Astrocyte (in vitro differentiated cells and primary cell): ENCODE results near the gene ZNF764.

ENCODE experiments used
- EZH2 ChIP-seq: IDR thresholded peaks from 2 replicates; pipeline ENCODE4 v1.6.1; 2012; ENCODE audit warnings: mild to moderate bottlenecking, low read length, inconsistent platforms; ENCODE audit not compliant: insufficient read depth
- TF ChIP-seq, protein P1 (sequence below): IDR thresholded peaks from 2 replicates; pipeline ENCODE4 v1.5.1; 2011; ENCODE audit warnings: low read depth, mild to moderate bottlenecking, inconsistent platforms, low read length, moderate library complexity; ENCODE audit not compliant: insufficient read depth

- TF ChIP-seq, protein P1, sequence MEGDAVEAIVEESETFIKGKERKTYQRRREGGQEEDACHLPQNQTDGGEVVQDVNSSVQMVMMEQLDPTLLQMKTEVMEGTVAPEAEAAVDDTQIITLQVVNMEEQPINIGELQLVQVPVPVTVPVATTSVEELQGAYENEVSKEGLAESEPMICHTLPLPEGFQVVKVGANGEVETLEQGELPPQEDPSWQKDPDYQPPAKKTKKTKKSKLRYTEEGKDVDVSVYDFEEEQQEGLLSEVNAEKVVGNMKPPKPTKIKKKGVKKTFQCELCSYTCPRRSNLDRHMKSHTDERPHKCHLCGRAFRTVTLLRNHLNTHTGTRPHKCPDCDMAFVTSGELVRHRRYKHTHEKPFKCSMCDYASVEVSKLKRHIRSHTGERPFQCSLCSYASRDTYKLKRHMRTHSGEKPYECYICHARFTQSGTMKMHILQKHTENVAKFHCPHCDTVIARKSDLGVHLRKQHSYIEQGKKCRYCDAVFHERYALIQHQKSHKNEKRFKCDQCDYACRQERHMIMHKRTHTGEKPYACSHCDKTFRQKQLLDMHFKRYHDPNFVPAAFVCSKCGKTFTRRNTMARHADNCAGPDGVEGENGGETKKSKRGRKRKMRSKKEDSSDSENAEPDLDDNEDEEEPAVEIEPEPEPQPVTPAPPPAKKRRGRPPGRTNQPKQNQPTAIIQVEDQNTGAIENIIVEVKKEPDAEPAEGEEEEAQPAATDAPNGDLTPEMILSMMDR: no peak
- no peak for TF ChIP-seq EZH2
These were observed 36.1 kb downstream of the ZNF764 start for GRCh38 chr16:30521873-30522641.
